Measurements from ENCODE around the gene GFER. TPM values are rescaled to one million over a fixed set of nuclear protein-coding genes. Genes with fewer than 3 reads are reported as not detected.

The GFER gene
- total and polyA plus RNA-seq, 9 of the 15 experiments (the other 6 are each of a cell fraction or from before 2014, with no cell fraction given) = 4.3 to 53.7 (median 19.8) TPM

DNA sequence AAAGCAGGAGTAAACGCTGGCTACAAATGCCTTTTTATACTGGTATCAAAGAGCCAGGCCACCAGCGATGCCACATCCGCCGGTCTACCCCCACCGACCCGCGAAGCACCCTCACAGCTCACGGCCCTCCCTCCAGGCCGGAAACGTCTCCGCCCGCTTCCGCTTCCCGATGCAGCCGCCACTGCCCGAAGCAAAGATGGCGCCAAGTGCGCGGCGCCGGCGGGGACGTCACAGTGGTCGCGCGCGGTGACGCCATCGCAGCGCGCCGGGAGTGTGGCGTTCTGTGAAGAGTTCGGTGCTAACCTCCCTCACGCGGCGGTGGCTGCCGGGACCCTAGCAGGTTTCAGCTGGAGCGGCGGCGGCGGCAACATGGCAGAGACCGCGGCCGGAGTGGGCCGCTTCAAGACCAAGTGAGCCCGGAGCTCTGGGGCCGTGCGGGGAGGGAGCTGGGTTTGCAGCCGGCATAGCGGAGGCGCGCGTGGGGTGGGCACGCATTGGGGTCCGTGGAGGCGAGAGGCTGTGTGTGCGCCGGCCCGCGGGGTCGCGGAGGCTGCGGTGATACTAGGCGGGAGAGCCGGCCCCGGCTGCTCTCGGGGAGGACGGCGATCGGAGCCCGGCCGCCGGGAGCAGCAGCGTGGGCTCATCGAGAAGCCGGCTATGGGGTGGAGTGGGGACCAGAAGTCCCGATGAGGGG, 12.1 kb upstream of the GFER start, which contains the start of gene TBL3 (continued):
- TF ChIP-seq, protein P1, sequence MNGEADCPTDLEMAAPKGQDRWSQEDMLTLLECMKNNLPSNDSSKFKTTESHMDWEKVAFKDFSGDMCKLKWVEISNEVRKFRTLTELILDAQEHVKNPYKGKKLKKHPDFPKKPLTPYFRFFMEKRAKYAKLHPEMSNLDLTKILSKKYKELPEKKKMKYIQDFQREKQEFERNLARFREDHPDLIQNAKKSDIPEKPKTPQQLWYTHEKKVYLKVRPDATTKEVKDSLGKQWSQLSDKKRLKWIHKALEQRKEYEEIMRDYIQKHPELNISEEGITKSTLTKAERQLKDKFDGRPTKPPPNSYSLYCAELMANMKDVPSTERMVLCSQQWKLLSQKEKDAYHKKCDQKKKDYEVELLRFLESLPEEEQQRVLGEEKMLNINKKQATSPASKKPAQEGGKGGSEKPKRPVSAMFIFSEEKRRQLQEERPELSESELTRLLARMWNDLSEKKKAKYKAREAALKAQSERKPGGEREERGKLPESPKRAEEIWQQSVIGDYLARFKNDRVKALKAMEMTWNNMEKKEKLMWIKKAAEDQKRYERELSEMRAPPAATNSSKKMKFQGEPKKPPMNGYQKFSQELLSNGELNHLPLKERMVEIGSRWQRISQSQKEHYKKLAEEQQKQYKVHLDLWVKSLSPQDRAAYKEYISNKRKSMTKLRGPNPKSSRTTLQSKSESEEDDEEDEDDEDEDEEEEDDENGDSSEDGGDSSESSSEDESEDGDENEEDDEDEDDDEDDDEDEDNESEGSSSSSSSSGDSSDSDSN (IDR thresholded peaks at IDR 0.05; ENCODE audit: borderline replicate concordance in 1 of 2, low read depth in 2 of 2, low read length in 2 of 2) = no peak
- TF ChIP-seq BDP1 (IDR thresholded peaks at IDR 0.05; ENCODE audit: insufficient read depth, insufficient read length) (no peak), NFXL1 (CRISPR knock-in tag; IDR thresholded peaks at IDR 0.05) (no peak), PCBP2 (IDR thresholded peaks at IDR 0.05; ENCODE audit: low read depth, low read length, poor library complexity, severe bottlenecking) (no peak), ZBTB7A (IDR thresholded peaks at IDR 0.05; ENCODE audit: borderline replicate concordance, control insufficient read depth, low read depth, low read length) (0 out of 2 replicates have a peak, but pooled peaks have one; percentile 19), PHF20 (IDR thresholded peaks at IDR 0.05; ENCODE audit: partially characterized antibody) (peak; percentile 99), MED1 (CRISPR knock-in tag; IDR thresholded peaks at IDR 0.05; ENCODE audit: borderline replicate concordance) (peak; percentile 42; the same call in 1 of the 2 replicates), ZBTB8A (IDR thresholded peaks at IDR 0.05; ENCODE audit: partially characterized antibody) (no peak), RBM39 (optimal IDR thresholded peaks at IDR 0.05; ENCODE audit: low read depth, low read length) (no peak), HLTF (IDR thresholded peaks at IDR 0.05) (peak; percentile 50; the same call in 1 of the 2 replicates), ZNF764 (CRISPR knock-in tag; IDR thresholded peaks at IDR 0.05; ENCODE audit: low read depth) (no peak), ASH1L (IDR thresholded peaks at IDR 0.05; ENCODE audit: borderline replicate concordance, low read depth, partially characterized antibody) (no peak), RUNX1 (IDR thresholded peaks at IDR 0.05; ENCODE audit: low read depth) (peak; percentile 73; the same call in 1 of the 2 replicates), ZNF398 (CRISPR knock-in tag; IDR thresholded peaks at IDR 0.05) (no peak), FOXK2 (conservative IDR thresholded peaks at IDR 0.05 in 1 of 2, IDR thresholded peaks at IDR 0.05 in 1 of 2; ENCODE audit: low read depth in 2 of 2) (peak; percentile 54 to 85; a peak in 3 of 4 replicates), HDAC2 (IDR thresholded peaks at IDR 0.05) (peak; percentile 40; the same call in 1 of the 2 replicates), PRPF4 (IDR thresholded peaks at IDR 0.05; ENCODE audit: insufficient read depth, low read depth, low read length, poor library complexity, severe bottlenecking) (peak; percentile 91), ZNF316 (IDR thresholded peaks at IDR 0.05) (no peak), SIRT6 (IDR thresholded peaks at IDR 0.05; ENCODE audit: low read depth, low read length) (no peak), HNRNPK (IDR thresholded peaks at IDR 0.05; ENCODE audit: low read depth, low read length, poor library complexity, severe bottlenecking) (no peak), GATAD2B (IDR thresholded peaks at IDR 0.05; ENCODE audit: borderline replicate concordance) (0 out of 2 replicates have a peak, but pooled peaks have one; percentile 41), SPI1 (IDR thresholded peaks at IDR 0.05; ENCODE audit: borderline replicate concordance, low read depth, low read length) (peak; percentile 69; the same call in 1 of the 2 replicates)
- TF ChIP-seq, protein P2, sequence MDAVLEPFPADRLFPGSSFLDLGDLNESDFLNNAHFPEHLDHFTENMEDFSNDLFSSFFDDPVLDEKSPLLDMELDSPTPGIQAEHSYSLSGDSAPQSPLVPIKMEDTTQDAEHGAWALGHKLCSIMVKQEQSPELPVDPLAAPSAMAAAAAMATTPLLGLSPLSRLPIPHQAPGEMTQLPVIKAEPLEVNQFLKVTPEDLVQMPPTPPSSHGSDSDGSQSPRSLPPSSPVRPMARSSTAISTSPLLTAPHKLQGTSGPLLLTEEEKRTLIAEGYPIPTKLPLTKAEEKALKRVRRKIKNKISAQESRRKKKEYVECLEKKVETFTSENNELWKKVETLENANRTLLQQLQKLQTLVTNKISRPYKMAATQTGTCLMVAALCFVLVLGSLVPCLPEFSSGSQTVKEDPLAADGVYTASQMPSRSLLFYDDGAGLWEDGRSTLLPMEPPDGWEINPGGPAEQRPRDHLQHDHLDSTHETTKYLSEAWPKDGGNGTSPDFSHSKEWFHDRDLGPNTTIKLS (IDR thresholded peaks at IDR 0.05; ENCODE audit: borderline replicate concordance, low read depth) = peak; percentile 74
